Panc1 (cell line): ENCODE data around the gene BTBD9.

Experiments used
- CTCF ChIP-seq: fragments of 450-650 bp; IDR thresholded peaks from 2 replicates; pipeline ENCODE4 v1.5.1; 2017; ENCODE audit warnings: mild to moderate bottlenecking
- SIN3A ChIP-seq: IDR thresholded peaks from 2 replicates; pipeline ENCODE4 v1.6.1; 2012; ENCODE audit warnings: low read depth, mild to moderate bottlenecking, low read length, moderate library complexity, borderline replicate concordance; ENCODE audit not compliant: insufficient read depth
- TCF7L2 ChIP-seq: IDR thresholded peaks from 2 replicates; pipeline ENCODE4 v1.6.1; 2011; ENCODE audit warnings: mild to moderate bottlenecking, low read depth, low read length, inconsistent platforms

- TF ChIP-seq CTCF (no peak), TCF7L2 (no peak), SIN3A (no peak)
Measured at GRCh38 chr6:38323216-38323615, 316.5 kb downstream of the BTBD9 start.
